Keratinocyte (primary cell): ENCODE data around the gene SNRNP27.

Experiments
- CTCF ChIP-seq, 3 experiments: IDR thresholded peaks in 1 of 3; conservative IDR thresholded peaks in 1 of 3; optimal IDR thresholded peaks in 1 of 3; 2 replicates in 2 of 3; 3 replicates in 1 of 3; pipeline versions ENCODE3 to v1.5.1; 2011; ENCODE audit warnings: low read length in 3 of 3, mild to moderate bottlenecking in 3 of 3, moderate library complexity in 2 of 3, control low read depth in 1 of 3, inconsistent platforms in 1 of 3; ENCODE audit not compliant: insufficient read depth in 2 of 3; ENCODE audit errors: extremely low read depth in 1 of 3
- EZH2 ChIP-seq: IDR thresholded peaks from one replicate; pipeline ENCODE4 v1.6.1; 2012; ENCODE audit warnings: inconsistent platforms, mild to moderate bottlenecking, low read length, moderate library complexity

- TF ChIP-seq CTCF (optimal IDR thresholded peaks at IDR 0.05 in 1 of 3, IDR thresholded peaks at IDR 0.05 in 1 of 3, conservative IDR thresholded peaks at IDR 0.05 in 1 of 3; ENCODE audit: extremely low read depth in 1 of 3, insufficient read depth in 2 of 3, low read length in 3 of 3) (no peak), EZH2 (no peak)
Measured at GRCh38 chr2:69893684-69894551, at the start of gene SNRNP27.
